Stimulated activated CD4-positive, alpha-beta T cell treated with anti-CD3 and anti-CD28 coated beads, TNF-alpha, amount 100 ng/mL, for 4 hours (primary cell): ENCODE measurements around the gene C11orf91.
"Not testable (repeated sequence)": the region's sequence is repeated elsewhere in the genome, so short reads cannot be mapped to it uniquely, and the experiment has no call there.

Source experiments
- DNase-seq, 3 experiments: peaks; one replicate each; pipeline ENCODE4 v3.0.0-alpha.2; 2020; ENCODE audit warnings: low read depth in 3 of 3

C11orf91 gene

GRCh38 chr11:33669598-33670249, 30.9 kb downstream of the C11orf91 start:
- DNase-seq = no peak

GRCh38 chr11:33668951-33669596, 31.6 kb downstream of the C11orf91 start:
- no peak for DNase-seq

DNA sequence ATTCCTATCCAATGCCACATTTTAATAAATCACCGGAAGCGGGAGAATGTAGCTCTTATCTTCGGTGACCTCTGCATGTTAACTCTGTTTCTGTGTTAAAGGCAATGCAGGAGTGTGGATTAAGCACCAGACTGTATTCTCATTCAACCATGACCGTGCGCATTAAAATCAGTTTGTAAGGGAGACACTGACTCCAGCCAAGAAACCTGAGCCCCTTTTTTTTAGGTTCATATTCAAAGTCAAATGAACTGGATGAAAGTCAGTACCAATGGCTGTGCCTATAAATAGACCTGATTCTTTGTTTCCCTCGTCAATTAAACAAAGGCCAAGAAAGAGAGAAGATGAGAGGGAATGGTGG, 32.2 kb downstream of the C11orf91 start:
- DNase-seq = no peak

GRCh38 chr11:33667819-33668467, 32.7 kb downstream of the C11orf91 start:
- no peak for DNase-seq

- no peak for DNase-seq
These were observed 35.1 kb downstream of the C11orf91 start for GRCh38 chr11:33665350-33666106.

GRCh38 chr11:33664827-33665226, 35.8 kb downstream of the C11orf91 start:
- no peak for DNase-seq

DNA sequence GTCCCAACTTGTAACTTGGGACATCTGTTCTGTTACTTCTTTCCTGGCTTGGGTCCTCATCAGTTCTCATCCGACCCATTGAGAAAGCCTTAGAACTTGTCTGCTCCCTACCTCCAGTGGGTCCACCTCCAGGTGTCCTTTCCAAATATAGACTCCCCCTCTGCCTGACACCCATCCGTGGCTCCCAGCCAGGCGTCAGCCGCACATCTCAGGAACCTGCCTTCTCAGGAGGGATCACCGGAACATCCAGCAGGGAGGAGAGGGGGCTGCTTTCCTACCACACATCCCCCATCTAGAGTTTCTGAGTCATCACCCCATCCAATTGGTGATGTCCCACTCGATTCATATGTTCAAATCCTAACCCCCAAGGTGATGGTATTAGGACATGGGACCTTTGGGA, 36.5 kb downstream of the C11orf91 start:
- DNase-seq = no peak

GRCh38 chr11:33663121-33663520, 37.5 kb downstream of the C11orf91 start:
- no peak for DNase-seq

DNA sequence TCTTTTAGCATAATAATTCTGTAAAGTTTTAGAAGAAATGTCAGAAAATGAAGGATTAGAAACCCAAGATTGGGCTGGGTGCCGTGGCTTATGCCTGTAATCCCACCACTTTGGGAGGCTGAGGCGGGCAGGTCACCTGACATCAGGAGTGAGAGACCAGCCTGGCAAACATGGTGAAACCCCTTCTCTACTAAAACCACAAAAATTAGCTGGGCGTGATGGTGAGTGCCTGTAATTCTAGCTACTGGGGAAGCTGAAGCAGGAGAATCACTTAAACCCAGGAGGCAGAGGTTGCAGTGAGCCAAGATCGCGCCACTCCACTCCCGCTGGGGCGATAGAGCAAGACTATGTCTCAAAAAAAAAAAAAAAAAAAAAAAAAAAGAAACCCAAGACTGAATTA, 39.1 kb downstream of the C11orf91 start:
- DNase-seq = not testable (repeated sequence)

DNA sequence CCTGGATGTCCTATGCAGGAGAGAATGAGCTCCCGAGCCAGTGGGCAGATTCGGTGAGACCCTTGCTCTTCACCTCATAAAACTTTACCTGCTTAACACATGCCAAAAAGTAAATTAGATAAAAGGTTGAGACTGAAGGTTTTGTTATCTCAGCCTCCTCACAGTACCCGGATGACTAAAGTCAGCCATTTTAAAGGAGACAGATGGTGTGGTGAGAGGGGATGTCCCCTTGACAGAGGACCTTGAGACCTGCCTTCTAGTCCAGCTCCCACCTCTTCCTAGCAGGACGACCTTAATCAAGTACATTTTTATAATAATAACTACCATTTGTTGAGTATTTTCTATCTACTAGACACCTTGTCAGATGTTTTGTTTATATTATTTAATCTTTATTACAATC, 39.7 kb downstream of the C11orf91 start:
- DNase-seq = no peak

DNA sequence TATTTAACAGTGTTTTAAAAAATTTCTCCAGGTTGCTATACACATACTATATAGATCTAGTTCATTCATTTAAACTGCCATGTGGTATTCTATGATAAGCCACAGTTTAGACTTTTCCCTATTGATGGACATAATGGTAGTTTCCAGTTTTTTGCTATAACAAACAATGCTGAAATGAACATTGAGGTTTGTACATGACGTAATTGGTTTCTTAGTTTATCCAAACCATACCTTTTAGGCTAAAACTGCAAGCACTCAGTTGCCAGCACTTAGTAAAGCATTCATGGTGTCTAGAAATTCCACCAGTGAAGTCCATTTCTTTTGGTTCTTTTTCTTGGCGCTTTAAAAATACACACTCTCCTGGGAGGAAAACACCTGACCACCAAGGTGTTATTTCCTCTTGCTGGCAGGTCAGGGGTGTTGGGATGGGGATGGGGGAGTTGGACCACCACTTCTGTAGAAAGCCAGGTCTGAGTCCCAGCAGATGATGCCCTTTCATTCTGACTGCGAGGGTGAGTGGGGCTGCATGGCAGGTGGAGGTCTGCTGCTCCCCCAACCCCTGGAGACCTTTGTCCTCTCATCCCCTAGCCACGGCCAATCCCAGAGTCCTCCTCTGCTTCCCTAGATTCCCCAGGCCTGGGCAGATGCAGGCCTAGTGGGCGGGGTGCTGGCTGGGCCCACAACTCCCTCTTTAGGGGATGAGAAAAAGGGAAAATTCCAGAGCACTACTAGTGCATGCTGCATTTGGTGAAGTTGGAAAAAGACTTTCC, 41.1 kb downstream of the C11orf91 start:
- DNase-seq = no peak

DNA sequence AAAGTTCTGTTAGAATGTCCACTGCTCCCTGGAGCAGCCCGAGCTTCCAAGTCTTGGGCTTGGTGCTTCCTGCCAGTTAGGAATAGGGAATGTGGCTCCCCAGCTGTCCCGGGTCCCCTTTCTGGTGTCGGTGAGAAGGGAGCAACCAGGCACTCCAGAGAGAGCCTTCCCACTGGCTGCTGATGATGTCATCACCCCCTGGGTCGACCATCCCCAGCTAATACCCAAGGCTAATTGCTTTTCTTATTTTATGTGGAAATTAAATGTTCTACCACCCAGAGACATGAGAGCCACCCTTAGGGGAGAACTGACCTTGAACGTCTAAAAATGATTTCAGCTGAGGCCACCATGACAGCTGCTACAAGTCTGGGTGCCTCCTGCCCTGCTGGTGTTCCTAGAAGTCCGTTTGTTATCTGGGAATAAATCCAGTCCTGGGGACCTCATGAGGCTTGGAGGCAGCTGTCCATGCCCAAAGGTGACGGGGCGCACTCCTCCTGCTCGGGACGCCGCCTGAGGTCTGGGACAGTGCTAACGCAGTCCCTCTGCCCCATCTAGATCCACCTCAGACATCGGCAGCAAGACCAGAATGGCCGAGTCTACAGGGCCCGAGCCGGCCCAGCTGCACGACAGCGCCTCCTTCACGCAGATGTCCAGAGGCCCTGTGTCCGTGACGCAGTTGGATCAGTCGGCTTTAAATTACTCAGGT, 42.3 kb downstream of the C11orf91 start:
- no peak for DNase-seq

DNA sequence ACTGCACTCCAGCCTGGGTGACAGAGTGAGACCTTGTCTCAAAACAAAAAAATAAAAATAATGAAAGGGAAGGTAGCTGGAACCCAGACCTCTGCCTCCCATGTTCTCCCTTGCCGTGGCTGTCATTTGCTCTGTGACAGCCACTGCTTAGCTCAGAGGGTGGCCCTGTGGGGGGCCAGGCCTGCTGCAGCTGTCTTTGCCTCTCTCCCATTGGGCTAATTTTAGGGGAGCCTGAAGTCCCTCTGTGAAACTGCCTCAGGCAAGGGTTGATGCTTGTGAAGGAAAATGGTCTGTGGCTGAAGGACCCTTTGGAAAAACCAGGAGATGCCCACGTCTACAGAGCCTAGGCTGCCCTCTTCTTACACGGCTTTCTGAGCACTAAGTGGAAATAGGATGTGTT, 42.9 kb downstream of the C11orf91 start:
- no peak for DNase-seq

GRCh38 chr11:33656768-33657167, 43.9 kb downstream of the C11orf91 start:
- no peak for DNase-seq

GRCh38 chr11:33655842-33656600, 44.6 kb downstream of the C11orf91 start:
- DNase-seq = no peak

DNA sequence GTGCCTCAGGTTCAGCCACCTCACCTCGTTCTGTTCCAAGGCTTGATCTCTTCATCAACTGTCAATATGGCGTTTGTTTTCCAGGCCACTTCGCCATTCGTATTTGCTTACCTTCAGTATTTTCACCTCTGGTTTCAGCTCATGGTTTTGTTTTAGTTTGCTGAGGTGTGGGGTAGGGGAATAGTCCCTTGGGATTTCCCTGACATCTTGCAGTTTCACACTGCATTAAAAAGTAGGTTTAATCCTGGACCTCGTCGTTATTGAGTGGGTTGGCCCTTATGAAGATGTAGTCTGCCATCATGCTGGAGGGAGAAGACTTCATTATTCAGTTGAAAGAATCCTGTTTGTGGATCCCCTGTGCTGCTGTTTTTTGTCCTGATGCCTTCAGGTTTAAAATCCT, 46.0 kb downstream of the C11orf91 start:
- no peak for DNase-seq

DNA sequence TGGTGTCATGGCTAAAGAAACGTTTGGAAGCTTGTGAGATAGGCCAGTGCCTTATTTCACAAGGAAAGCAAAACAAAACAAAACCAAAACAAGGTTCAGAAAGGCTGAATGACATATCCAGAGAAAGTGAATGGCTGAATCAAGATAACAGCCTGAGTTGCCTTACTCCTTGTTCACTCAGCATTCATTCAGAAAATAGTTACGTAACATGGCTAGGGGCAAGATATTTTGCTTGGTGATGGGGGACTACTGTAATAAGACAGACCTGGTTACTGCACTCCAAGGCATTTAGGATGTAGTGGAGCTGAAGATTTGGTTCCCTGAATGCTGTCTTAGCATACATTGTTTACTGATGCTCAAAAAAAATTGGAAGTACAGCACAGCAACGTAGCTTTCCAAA, 47.7 kb downstream of the C11orf91 start:
- DNase-seq = no peak

GRCh38 chr11:33652431-33652830, 48.2 kb downstream of the C11orf91 start:
- DNase-seq = no peak

DNA sequence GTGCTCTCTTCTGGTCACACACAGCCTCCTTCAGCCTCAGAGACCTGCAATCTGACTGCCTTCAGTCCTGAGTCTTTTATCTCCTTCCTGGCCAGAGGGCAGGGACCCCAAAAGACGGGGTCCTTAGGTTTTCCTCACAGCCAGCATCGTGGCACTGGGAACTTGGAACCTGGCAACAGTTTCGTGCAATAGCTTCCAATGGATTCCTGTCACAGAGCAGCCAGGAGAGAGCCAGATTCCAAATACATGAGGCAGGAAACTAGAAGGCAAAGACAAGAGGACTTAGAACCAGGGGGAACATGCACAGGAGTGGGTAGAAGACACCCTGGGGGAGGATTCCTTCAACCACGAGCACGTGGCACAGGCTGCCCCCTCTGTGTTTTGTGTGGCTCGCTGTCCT, 48.6 kb downstream of the C11orf91 start:
- no peak for DNase-seq

DNA sequence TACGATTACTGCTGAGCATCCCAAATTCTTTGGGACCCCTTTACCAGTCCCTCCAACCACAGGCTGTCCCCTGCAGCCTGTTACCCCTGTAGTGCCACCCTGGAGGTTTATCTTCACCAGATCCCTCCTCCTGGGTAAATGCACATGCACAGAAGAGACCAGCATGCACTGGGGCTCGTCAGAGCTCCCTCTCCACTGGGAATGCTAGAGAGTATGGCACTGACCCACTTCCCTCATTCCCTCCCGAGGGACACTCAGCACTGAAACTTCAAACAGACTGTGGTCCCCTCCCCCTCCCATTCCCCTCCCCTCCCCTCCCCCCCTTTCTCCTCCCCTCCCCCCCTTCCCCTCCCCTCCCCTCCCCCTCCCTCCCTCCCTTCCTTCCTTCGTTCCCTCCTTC, 49.1 kb downstream of the C11orf91 start:
- DNase-seq = no peak
